Measurements from ENCODE around the gene E2F3.

- TF ChIP-seq, protein P1, sequence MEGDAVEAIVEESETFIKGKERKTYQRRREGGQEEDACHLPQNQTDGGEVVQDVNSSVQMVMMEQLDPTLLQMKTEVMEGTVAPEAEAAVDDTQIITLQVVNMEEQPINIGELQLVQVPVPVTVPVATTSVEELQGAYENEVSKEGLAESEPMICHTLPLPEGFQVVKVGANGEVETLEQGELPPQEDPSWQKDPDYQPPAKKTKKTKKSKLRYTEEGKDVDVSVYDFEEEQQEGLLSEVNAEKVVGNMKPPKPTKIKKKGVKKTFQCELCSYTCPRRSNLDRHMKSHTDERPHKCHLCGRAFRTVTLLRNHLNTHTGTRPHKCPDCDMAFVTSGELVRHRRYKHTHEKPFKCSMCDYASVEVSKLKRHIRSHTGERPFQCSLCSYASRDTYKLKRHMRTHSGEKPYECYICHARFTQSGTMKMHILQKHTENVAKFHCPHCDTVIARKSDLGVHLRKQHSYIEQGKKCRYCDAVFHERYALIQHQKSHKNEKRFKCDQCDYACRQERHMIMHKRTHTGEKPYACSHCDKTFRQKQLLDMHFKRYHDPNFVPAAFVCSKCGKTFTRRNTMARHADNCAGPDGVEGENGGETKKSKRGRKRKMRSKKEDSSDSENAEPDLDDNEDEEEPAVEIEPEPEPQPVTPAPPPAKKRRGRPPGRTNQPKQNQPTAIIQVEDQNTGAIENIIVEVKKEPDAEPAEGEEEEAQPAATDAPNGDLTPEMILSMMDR (IDR thresholded peaks at IDR 0.05), result no peak
- TF ChIP-seq POLR2A (IDR thresholded peaks at IDR 0.05), result no peak
These were observed 338 bp downstream of the E2F3 start for GRCh38 chr6:20402092-20402341.

All from uterus (tissue), 2 donors.